IMR-90 (cell line): ENCODE measurements around the gene ACADS.

Experiments
- BHLHE40 ChIP-seq: fragments of 150-350 bp; IDR thresholded peaks from 2 replicates; pipeline ENCODE4 v1.6.1; 2016; ENCODE audit warnings: mild to moderate bottlenecking, low read depth, low read length
- CEBPB ChIP-seq: IDR thresholded peaks from 2 replicates; pipeline ENCODE4 v1.6.1; 2012; ENCODE audit warnings: low read depth, low read length, improper control_type of control experiment
- CHD1 ChIP-seq: IDR thresholded peaks from 2 replicates; pipeline ENCODE4 v1.6.1; 2012; ENCODE audit warnings: low read depth, low read length, improper control_type of control experiment
- CTCF ChIP-seq: conservative IDR thresholded peaks from 2 replicates; pipeline ENCODE4 v1.5.1; 2012; ENCODE audit warnings: mild to moderate bottlenecking, low read depth, low read length, improper control_type of control experiment
- ELK1 ChIP-seq: fragments of 150-350 bp; IDR thresholded peaks from 2 replicates; pipeline ENCODE4 v1.6.1; 2016; ENCODE audit warnings: low read depth, mild to moderate bottlenecking, low read length, moderate library complexity, borderline replicate concordance
- FOS ChIP-seq: fragments of 150-350 bp; IDR thresholded peaks from 2 replicates; pipeline ENCODE4 v1.6.1; 2016; ENCODE audit warnings: low read depth, low read length
- MAFK ChIP-seq: IDR thresholded peaks from 2 replicates; pipeline ENCODE4 v1.6.1; 2012; ENCODE audit warnings: low read depth, low read length, improper control_type of control experiment
- MXI1 ChIP-seq: IDR thresholded peaks from 2 replicates; pipeline ENCODE4 v1.6.1; 2012; ENCODE audit warnings: low read depth, mild to moderate bottlenecking, low read length, moderate library complexity, borderline replicate concordance
- POLR2A ChIP-seq: IDR thresholded peaks from 2 replicates; pipeline ENCODE4 v1.6.1; 2012; ENCODE audit warnings: mild to moderate bottlenecking, low read depth, low read length
- RAD21 ChIP-seq: IDR thresholded peaks from 2 replicates; pipeline ENCODE4 v1.6.1; 2012; ENCODE audit warnings: low read length, improper control_type of control experiment
- RFX5 ChIP-seq: IDR thresholded peaks from 2 replicates; pipeline ENCODE4 v1.8.0; 2012; ENCODE audit warnings: low read depth, mild to moderate bottlenecking, low read length, moderate library complexity
- SMC3 ChIP-seq: fragments of 150-350 bp; IDR thresholded peaks from 2 replicates; pipeline ENCODE4 v1.6.1; 2016; ENCODE audit warnings: low read depth, mild to moderate bottlenecking, antibody characterized with exemption, low read length, moderate library complexity
- TF ChIP-seq, protein P1 (sequence below): fragments of 150-350 bp; IDR thresholded peaks from 2 replicates; pipeline ENCODE4 v1.6.1; 2017; ENCODE audit warnings: mild to moderate bottlenecking, antibody characterized with exemption, low read length, low read depth

- TF ChIP-seq POLR2A: no peak
- TF ChIP-seq CTCF: no peak
- TF ChIP-seq FOS: no peak
- no peak for TF ChIP-seq BHLHE40
- TF ChIP-seq CHD1: no peak
- no peak for TF ChIP-seq RAD21
- TF ChIP-seq CEBPB: no peak
- no peak for TF ChIP-seq MAFK
- TF ChIP-seq RFX5: no peak
- TF ChIP-seq ELK1: no peak
- no peak for TF ChIP-seq MXI1
- TF ChIP-seq SMC3: no peak
- TF ChIP-seq, protein P1, sequence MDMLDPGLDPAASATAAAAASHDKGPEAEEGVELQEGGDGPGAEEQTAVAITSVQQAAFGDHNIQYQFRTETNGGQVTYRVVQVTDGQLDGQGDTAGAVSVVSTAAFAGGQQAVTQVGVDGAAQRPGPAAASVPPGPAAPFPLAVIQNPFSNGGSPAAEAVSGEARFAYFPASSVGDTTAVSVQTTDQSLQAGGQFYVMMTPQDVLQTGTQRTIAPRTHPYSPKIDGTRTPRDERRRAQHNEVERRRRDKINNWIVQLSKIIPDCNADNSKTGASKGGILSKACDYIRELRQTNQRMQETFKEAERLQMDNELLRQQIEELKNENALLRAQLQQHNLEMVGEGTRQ: no peak
Measured at GRCh38 chr12:120711411-120711810, 14.2 kb upstream of the ACADS start.
